Naive B cell (primary cell): ENCODE data around the gene FSD1. TPM values are rescaled to one million over a fixed set of nuclear protein-coding genes. Genes with fewer than 3 reads are reported as not detected.

Source experiments
- ATAC-seq, 2 donors: fragments of 150-1000 bp; cut with Tn5 transposase; 2 replicates each; pipeline ENCODE4 v1.10.0; 2021; ENCODE audit warnings: low read depth in 2 of 2, mild to moderate bottlenecking in 2 of 2, moderate library complexity in 2 of 2
- DNase-seq: peaks from one replicate; pipeline ENCODE4 v3.0.0; 2022
- H3K27ac Mint-ChIP-seq, 6 donors: one replicate each; pipeline ENCODE4 v1.8.0; 2020 to 2022; ENCODE audit warnings: mild to moderate bottlenecking in 6 of 6, mixed read lengths in 6 of 6, moderate library complexity in 5 of 6, inconsistent platforms in 2 of 6
- H3K27me3 Mint-ChIP-seq, 3 donors: one replicate each; pipeline ENCODE4 v1.8.0; 2021 to 2022; ENCODE audit warnings: mixed read lengths in 3 of 3, mild to moderate bottlenecking in 1 of 3
- H3K36me3 Mint-ChIP-seq, 2 donors: one replicate each; pipeline ENCODE4 v1.8.0; 2020 to 2022; ENCODE audit warnings: mixed read lengths in 2 of 2, inconsistent platforms in 1 of 2, mild to moderate bottlenecking in 1 of 2
- H3K4me1 Mint-ChIP-seq, 3 donors: one replicate each; pipeline ENCODE4 v1.8.0; 2020 to 2022; ENCODE audit warnings: mixed read lengths in 3 of 3, inconsistent platforms in 1 of 3, mild to moderate bottlenecking in 1 of 3, moderate library complexity in 1 of 3
- H3K4me3 Mint-ChIP-seq, 8 donors: one replicate each; pipeline ENCODE4 v1.8.0; 2020 to 2022; ENCODE audit warnings: mild to moderate bottlenecking in 8 of 8, mixed read lengths in 8 of 8, moderate library complexity in 8 of 8, inconsistent platforms in 2 of 8
- H3K9me3 Mint-ChIP-seq, 7 donors: one replicate each; pipeline ENCODE4 v1.8.0; 2020 to 2022; ENCODE audit warnings: mixed read lengths in 7 of 7, mild to moderate bottlenecking in 5 of 7, inconsistent platforms in 2 of 7, moderate library complexity in 1 of 7
- polyA plus RNA-seq, 6 donors: library from polyadenylated mRNA; unstranded; fragments of 300-500 nt; fragmentation: Illumina TruSeq; gene quantifications; one replicate each; pipeline ENCODE4 v1.2.3, GENCODE V29; 2021; ENCODE audit warnings: low read depth in 6 of 6

The FSD1 gene
- polyA plus RNA-seq, 6 donors from 2014 or later = 1.00 to 1.6 (median 1.3) TPM; not detected in 2

GRCh38 chr19:4294389-4294788 is 10.0 kb upstream of the FSD1 start:
- Mint-ChIP-seq H3K9me3 (peaks cover 0 to 1% (median 0%) of the 10 kb centered on the region in 7 donors), H3K36me3 (no peaks in the 10 kb centered on the region), H3K27ac (no peak overlapping the region), H3K4me1 (no peaks in the 10 kb centered on the region), H3K27me3 (peaks cover 0 to 11% (median 0%) of the 10 kb centered on the region in 3 donors), H3K4me3 (no peak overlapping the region)
- no peak for DNase-seq
- no peak for ATAC-seq

DNA sequence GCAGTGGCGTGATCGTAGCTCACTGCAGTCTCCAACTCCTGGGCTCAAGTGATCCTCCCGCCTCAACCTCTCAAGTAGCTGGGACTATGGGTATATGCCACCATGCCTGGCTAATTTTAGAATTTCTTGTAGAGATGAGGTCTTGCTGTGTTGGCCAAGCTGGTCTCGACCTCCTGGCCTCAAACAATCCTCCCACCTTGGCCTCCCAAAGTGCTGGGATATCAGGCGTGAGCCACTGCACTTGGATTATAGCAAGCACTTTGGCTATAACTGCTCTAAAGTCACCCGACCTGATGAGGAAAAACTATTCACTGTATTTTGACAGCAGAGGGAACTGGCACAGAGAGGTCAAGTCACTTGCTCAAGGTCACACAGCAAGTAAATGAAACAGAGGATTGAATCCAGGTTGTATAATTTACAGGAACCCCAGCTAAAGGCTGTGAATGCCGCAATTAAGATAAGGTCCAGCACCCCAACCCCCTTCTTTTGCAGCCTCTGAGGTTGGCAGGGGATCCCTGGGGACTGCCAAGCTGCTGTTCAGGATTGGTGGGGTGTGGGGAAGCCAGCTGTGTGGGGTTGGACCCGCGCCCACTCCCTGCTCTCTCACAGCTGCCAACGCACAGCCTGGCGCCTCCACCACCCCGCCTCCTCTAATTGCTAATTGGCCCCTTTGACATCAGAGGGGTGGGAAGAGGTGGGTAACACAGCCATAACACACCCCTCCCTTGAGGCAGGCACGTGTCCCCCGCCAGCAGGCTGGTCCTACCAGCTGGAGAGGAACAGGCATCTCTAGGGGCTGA is 8.2 kb upstream of the FSD1 start:
- peaks cover 0 to 1% (median 0%) of the 10 kb centered on the region in 7 donors for H3K9me3 Mint-ChIP-seq
- ATAC-seq = peak in 1 of 2 donors; percentile 23
- H3K4me1 Mint-ChIP-seq = peaks cover 0 to 3% (median 0%) of the 10 kb centered on the region in 3 donors
- H3K4me3 Mint-ChIP-seq = no peak overlapping the region
- peak overlapping the region in 2 of 6 donors; percentile 41 to 92 for H3K27ac Mint-ChIP-seq
- H3K36me3 Mint-ChIP-seq = no peaks in the 10 kb centered on the region
- no peak for DNase-seq
- H3K27me3 Mint-ChIP-seq = peaks cover 0 to 11% (median 7%) of the 10 kb centered on the region in 3 donors

- Mint-ChIP-seq H3K36me3 (no peaks in the 10 kb centered on the region), H3K9me3 (peaks cover 0 to 1% (median 0%) of the 10 kb centered on the region in 7 donors), H3K27ac (no peak overlapping the region), H3K4me1 (peaks cover 0 to 11% (median 1%) of the 10 kb centered on the region in 3 donors), H3K27me3 (peaks cover 0 to 21% (median 7%) of the 10 kb centered on the region in 3 donors), H3K4me3 (peak overlapping the region in 1 of 8 donors; percentile 28)
- DNase-seq (no peak), ATAC-seq (no peak)
Observed at GRCh38 chr19:4297901-4298809, 6.2 kb upstream of the FSD1 start.

DNA sequence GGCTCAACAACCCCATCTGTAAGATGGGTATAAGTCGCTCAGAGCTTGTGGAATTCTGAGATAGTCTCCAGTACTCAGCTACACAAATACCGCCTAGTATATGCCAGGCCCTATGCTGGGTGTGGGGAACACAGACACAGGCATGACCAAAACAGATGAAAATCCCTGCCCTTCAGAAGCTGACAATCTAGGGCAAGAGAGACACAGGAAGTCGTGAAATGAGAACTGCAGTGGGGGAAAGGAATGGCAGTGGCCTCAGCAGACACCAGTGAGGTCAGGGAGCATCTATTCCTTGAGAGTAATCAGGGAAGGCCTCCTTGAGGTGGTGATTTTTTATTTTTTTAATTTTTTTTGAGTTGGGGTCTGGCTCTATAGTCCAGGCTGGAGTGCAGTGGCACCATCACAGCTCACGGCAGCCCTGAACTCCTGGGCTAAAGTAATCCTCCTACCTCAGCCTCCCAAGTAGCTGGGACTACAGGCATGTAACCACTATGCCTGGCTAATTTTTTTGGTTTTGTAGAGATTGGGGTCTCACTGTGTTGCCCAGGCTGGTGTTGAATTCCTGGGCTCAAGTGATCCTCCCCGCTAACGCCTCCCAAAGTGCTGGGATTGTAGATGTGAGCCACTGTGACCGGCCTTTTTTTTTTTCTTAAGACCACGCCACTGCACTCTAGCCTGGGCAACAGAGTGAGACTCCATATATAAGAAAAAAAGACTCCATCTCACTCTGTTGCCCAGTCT is 5.4 kb upstream of the FSD1 start:
- DNase-seq (no peak), ATAC-seq (no peak)
- peaks cover 0 to 1% (median 0%) of the 10 kb centered on the region in 7 donors for H3K9me3 Mint-ChIP-seq
- peaks cover 0 to 25% (median 7%) of the 10 kb centered on the region in 3 donors for H3K27me3 Mint-ChIP-seq
- H3K36me3 Mint-ChIP-seq = no peaks in the 10 kb centered on the region
- H3K4me3 Mint-ChIP-seq = peak overlapping the region in 1 of 8 donors; percentile 28
- H3K4me1 Mint-ChIP-seq = peaks cover 0 to 12% (median 5%) of the 10 kb centered on the region in 3 donors
- no peak overlapping the region for H3K27ac Mint-ChIP-seq

DNA sequence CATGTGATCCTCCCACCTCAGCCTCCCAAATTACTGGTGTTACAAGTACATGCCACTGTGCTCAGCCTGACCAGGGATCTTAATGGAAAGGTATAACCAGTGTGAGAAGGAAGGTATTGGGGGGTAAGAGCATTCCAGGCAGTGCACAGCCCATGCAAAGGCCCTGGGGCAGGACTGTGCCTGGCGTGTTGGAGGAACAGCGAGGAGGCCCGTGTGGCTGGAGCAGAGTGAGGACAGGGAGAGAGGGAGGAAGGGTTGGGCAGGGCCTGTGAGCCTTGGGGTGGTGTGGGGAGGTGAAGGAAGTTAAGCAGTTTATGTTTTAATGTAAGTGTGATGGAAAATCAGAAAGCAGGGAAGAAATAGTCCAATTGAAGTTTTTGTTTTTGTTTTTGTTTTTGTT is 3.8 kb upstream of the FSD1 start:
- Mint-ChIP-seq H3K27ac (no peak overlapping the region), H3K36me3 (no peaks in the 10 kb centered on the region), H3K9me3 (peaks cover 0 to 1% (median 0%) of the 10 kb centered on the region in 7 donors), H3K4me1 (peaks cover 0 to 15% (median 12%) of the 10 kb centered on the region in 3 donors), H3K4me3 (no peak overlapping the region), H3K27me3 (peaks cover 0 to 22% (median 12%) of the 10 kb centered on the region in 3 donors)
- DNase-seq = no peak
- no peak for ATAC-seq

DNA sequence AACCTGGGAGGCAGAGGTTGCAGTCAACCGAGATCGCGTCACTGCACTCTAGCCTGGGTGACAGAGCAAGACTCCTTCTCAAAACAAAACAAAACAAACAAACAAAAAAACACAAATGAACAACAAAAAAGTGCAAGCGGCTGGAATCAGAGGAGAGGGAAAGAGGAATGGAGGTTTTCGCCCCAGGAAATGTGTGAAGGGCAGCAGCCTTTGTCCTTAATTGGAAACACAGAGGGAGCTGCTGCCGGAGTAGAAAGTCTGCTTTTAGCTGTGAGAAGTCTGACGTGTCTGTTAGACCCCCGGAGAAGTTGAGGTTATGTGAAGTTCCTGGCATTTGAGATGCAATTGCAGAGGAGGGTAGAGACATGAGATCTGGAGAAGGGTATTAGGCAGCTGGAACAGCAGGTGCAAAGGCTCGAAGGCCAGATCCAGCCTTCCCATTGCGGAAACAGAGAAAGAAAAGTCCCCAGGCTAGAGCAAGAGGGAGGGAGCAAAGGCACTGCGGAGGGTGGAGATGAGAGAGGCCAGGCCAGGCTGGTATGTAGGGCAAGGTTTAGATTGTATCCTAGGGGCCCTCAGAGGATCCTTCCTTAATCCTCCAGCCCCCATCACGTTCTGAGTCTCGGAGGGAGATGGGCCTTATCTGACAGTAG is 2.7 kb upstream of the FSD1 start:
- DNase-seq (no peak), ATAC-seq (no peak)
- Mint-ChIP-seq H3K36me3 (no peaks in the 10 kb centered on the region), H3K27ac (peak overlapping the region in 2 of 6 donors; percentile 23 to 86), H3K4me1 (peaks cover 0 to 15% (median 12%) of the 10 kb centered on the region in 3 donors), H3K27me3 (peaks cover 0 to 17% (median 13%) of the 10 kb centered on the region in 3 donors), H3K9me3 (no peaks in the 10 kb centered on the region), H3K4me3 (no peak overlapping the region)

GRCh38 chr19:4302243-4302640 is 2.2 kb upstream of the FSD1 start, which contains the start of gene TMIGD2:
Gene TMIGD2 (minus strand): TSS chr19:4302389. CDS start chr19:4302385, 4 bp downstream.
- Mint-ChIP-seq H3K27me3 (peaks cover 0 to 17% (median 13%) of the 10 kb centered on the region in 3 donors), H3K4me3 (peak within 1 kb of the TSS in 2 of 8 donors; percentile 29 to 47), H3K9me3 (no peaks in the 10 kb centered on the region), H3K27ac (peak within 1 kb of the TSS in 2 of 6 donors; percentile 23 to 86), H3K36me3 (no peaks in the 10 kb centered on the region), H3K4me1 (peaks cover 0 to 15% (median 12%) of the 10 kb centered on the region in 3 donors)
- DNase-seq (no peak), ATAC-seq (no peak)

DNA sequence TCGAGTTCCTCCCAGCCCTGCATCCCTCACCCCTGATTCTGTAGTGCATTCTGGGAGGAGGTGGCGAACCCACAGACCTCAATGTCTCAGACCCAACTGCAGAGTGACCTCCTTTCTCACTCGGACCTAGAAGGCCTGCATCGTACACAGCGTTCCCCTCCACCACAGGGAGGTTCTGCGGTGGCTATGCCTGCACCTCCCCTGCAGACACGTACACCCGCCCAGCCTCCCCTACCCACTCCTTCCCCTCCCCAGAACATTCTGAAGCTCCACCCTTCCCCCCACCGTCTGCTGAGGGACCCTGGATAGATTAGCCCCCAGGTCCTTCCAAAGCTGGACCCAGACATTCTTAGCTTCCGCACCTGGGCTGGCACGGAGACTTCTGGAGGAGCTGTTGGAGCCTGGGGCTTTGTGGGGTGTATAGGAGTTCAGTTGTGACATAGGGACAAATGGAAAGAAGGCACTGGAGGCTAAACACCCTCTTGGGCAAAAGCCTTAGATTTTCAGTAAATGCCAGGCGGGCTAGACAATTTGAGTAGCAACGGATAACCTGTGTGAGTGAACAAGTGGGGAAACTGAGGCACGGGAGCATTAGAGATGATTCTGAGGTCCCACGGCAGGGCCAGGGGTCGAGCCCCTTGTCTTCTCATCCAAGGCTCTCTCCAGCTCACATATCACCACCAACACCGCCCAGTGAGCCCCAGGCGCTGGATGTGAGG is 420 bp upstream of the FSD1 start:
- DNase-seq = no peak
- Mint-ChIP-seq H3K27ac (peak overlapping the region in 2 of 6 donors; percentile 33 to 51), H3K4me1 (peaks cover 0 to 15% (median 12%) of the 10 kb centered on the region in 3 donors), H3K27me3 (peaks cover 0 to 17% (median 13%) of the 10 kb centered on the region in 3 donors), H3K36me3 (no peaks in the 10 kb centered on the region), H3K4me3 (peak overlapping the region in 7 of 8 donors; percentile 24 to 76 (median 55)), H3K9me3 (no peaks in the 10 kb centered on the region)
- ATAC-seq = no peak

- Mint-ChIP-seq H3K27me3 (peaks cover 0 to 17% (median 13%) of the 10 kb centered on the region in 3 donors), H3K27ac (peak overlapping the region in 1 of 6 donors; percentile 42), H3K36me3 (no peaks in the 10 kb centered on the region), H3K9me3 (no peaks in the 10 kb centered on the region), H3K4me3 (peak overlapping the region in 6 of 8 donors; percentile 50 to 77 (median 68)), H3K4me1 (peaks cover 0 to 15% (median 12%) of the 10 kb centered on the region in 3 donors)
- no peak for ATAC-seq
- no peak for DNase-seq
Observed at GRCh38 chr19:4305257-4305612, 837 bp downstream of the FSD1 start.

- H3K36me3 Mint-ChIP-seq = no peaks in the 10 kb centered on the region
- H3K9me3 Mint-ChIP-seq = no peaks in the 10 kb centered on the region
- ATAC-seq (no peak), DNase-seq (no peak)
- peaks cover 0 to 12% (median 12%) of the 10 kb centered on the region in 3 donors for H3K4me1 Mint-ChIP-seq
- peak overlapping the region in 1 of 6 donors; percentile 42 for H3K27ac Mint-ChIP-seq
- H3K27me3 Mint-ChIP-seq = peaks cover 0 to 17% (median 8%) of the 10 kb centered on the region in 3 donors
- H3K4me3 Mint-ChIP-seq = peak overlapping the region in 7 of 8 donors; percentile 50 to 77 (median 66)
Observed at GRCh38 chr19:4305659-4306058, 1.3 kb downstream of the FSD1 start.

GRCh38 chr19:4310247-4311121 is 6.1 kb downstream of the FSD1 start:
- H3K27me3 Mint-ChIP-seq = peaks cover 0 to 2% (median 0%) of the 10 kb centered on the region in 3 donors
- ATAC-seq (peak in 1 of 2 donors; percentile 27), DNase-seq (no peak)
- H3K36me3 Mint-ChIP-seq = no peaks in the 10 kb centered on the region
- no peak overlapping the region for H3K27ac Mint-ChIP-seq
- no peaks in the 10 kb centered on the region for H3K9me3 Mint-ChIP-seq
- H3K4me1 Mint-ChIP-seq = peaks cover 0 to 1% (median 0%) of the 10 kb centered on the region in 3 donors
- no peak overlapping the region for H3K4me3 Mint-ChIP-seq
